HepG2 (cell line): ENCODE results near the gene CCDC106. TPM values are rescaled to one million over a fixed set of nuclear protein-coding genes. Genes with fewer than 3 reads are reported as not detected.

ENCODE experiments used
- AFF4 ChIP-seq: sonication (generic); formaldehyde crosslinking; IDR thresholded peaks from 2 replicates; pipeline ENCODE4 v1.4.0; 2020; ENCODE audit warnings: missing genetic modification reagents
- ATM ChIP-seq: fragments of 450-650 bp; IDR thresholded peaks from 2 replicates; pipeline ENCODE4 v1.7.1; 2017; ENCODE audit warnings: mild to moderate bottlenecking, borderline replicate concordance
- CENPT ChIP-seq: sonication (generic); formaldehyde crosslinking; IDR thresholded peaks from 2 replicates; pipeline ENCODE4 v1.8.0; 2022; ENCODE audit warnings: low read depth, mild to moderate bottlenecking, moderate library complexity, missing genetic modification reagents
- DNMT3B ChIP-seq: conservative IDR thresholded peaks from 2 replicates; pipeline ENCODE4 v1.6.1; 2016; ENCODE audit warnings: missing biosample characterization, control low read depth
- HIVEP1 ChIP-seq: sonication (generic); formaldehyde crosslinking; IDR thresholded peaks from 2 replicates; pipeline ENCODE4 v1.4.0; 2020; ENCODE audit warnings: mild to moderate bottlenecking, missing genetic modification reagents
- HOXA3 ChIP-seq: sonication (generic); formaldehyde crosslinking; IDR thresholded peaks from 2 replicates; pipeline ENCODE4 v1.5.0; 2020; ENCODE audit warnings: missing genetic modification reagents
- ISL2 ChIP-seq: sonication (generic); formaldehyde crosslinking; IDR thresholded peaks from 2 replicates; pipeline ENCODE4 v1.5.0; 2020; ENCODE audit warnings: missing genetic modification reagents
- MED8 ChIP-seq: sonication (generic); formaldehyde crosslinking; IDR thresholded peaks from 2 replicates; pipeline ENCODE4 v1.8.1; 2023; ENCODE audit warnings: mild to moderate bottlenecking, missing genetic modification reagents; ENCODE audit not compliant: insufficient replicate concordance
- NFKBIZ ChIP-seq: IDR thresholded peaks from 2 replicates; pipeline ENCODE4 v1.6.1; 2018; ENCODE audit warnings: missing genetic modification reagents, missing compliant biosample characterization
- NR0B2 ChIP-seq: sonication (generic); formaldehyde crosslinking; IDR thresholded peaks from 2 replicates; pipeline ENCODE4 v1.4.0; 2020; ENCODE audit warnings: mild to moderate bottlenecking, missing genetic modification reagents
- PAWR ChIP-seq: sonication (generic); formaldehyde crosslinking; IDR thresholded peaks from 2 replicates; pipeline ENCODE4 v1.4.0; 2020; ENCODE audit warnings: missing genetic modification reagents, mild to moderate bottlenecking, borderline replicate concordance
- POGK ChIP-seq: sonication (generic); formaldehyde crosslinking; conservative IDR thresholded peaks from 2 replicates; pipeline ENCODE4 v1.8.0; 2022; ENCODE audit warnings: mild to moderate bottlenecking, moderate library complexity, missing genetic modification reagents
- POLR2AphosphoS5 ChIP-seq: IDR thresholded peaks from 2 replicates; pipeline ENCODE4 v1.6.1; 2012; ENCODE audit warnings: low read depth, low read length
- POLR2G ChIP-seq: fragments of 200-400 bp; formaldehyde crosslinking; IDR thresholded peaks from 2 replicates; pipeline ENCODE4 v1.6.1; 2018; ENCODE audit warnings: mild to moderate bottlenecking, low read depth, low read length, moderate library complexity
- XBP1 ChIP-seq: sonication (generic); formaldehyde crosslinking; IDR thresholded peaks from 2 replicates; pipeline ENCODE4 v1.5.0; 2020; ENCODE audit warnings: missing genetic modification reagents
- YY1 ChIP-seq: IDR thresholded peaks from 2 replicates; pipeline ENCODE4 v1.6.1; 2011; ENCODE audit warnings: low read length, low read depth, moderate library complexity, mild to moderate bottlenecking; ENCODE audit not compliant: insufficient read depth, insufficient replicate concordance
- ZFX ChIP-seq: sonication (generic); formaldehyde crosslinking; IDR thresholded peaks from 2 replicates; pipeline ENCODE4 v1.4.0; 2020; ENCODE audit warnings: mild to moderate bottlenecking, low read depth, missing genetic modification reagents, moderate library complexity
- ZNF18 ChIP-seq: sonication (generic); formaldehyde crosslinking; IDR thresholded peaks from 2 replicates; pipeline ENCODE4 v1.8.0; 2022; ENCODE audit warnings: mild to moderate bottlenecking, missing genetic modification reagents; ENCODE audit not compliant: insufficient replicate concordance
- ZNF253 ChIP-seq: sonication (generic); formaldehyde crosslinking; IDR thresholded peaks from 2 replicates; pipeline ENCODE4 v1.8.0; 2022; ENCODE audit warnings: mild to moderate bottlenecking, missing genetic modification reagents, borderline replicate concordance
- ZNF383 ChIP-seq: sonication (generic); formaldehyde crosslinking; IDR thresholded peaks from 2 replicates; pipeline ENCODE4 v1.4.0; 2020; ENCODE audit warnings: missing genetic modification reagents, mild to moderate bottlenecking, borderline replicate concordance
- ZNF567 ChIP-seq: sonication (generic); formaldehyde crosslinking; IDR thresholded peaks from 2 replicates; pipeline ENCODE4 v1.8.1; 2023; ENCODE audit warnings: mild to moderate bottlenecking, missing genetic modification reagents, borderline replicate concordance
- ZNF816 ChIP-seq: sonication (generic); formaldehyde crosslinking; IDR thresholded peaks from 2 replicates; pipeline ENCODE4 v1.8.0; 2022; ENCODE audit warnings: missing genetic modification reagents, mild to moderate bottlenecking, borderline replicate concordance
- polyA plus RNA-seq, 8 experiments: library from polyadenylated mRNA; depleted of rRNA in 3 of 8; stranded (reverse) in 7 of 8; unstranded in 1 of 8; fragments of >200 nt; fragmentation: Illumina TruSeq in 4 of 8; extraction: Trizol in 4 of 8; gene quantifications; 2 replicates each; pipeline versions ENCODE4 v1.2.1 to v1.2.3, GENCODE V29; 2011 to 2016; ENCODE audit warnings: low read depth in 4 of 8, missing spikeins in 1 of 8, mixed read lengths in 1 of 8; ENCODE audit not compliant: insufficient read depth in 1 of 8
- total RNA-seq, 5 experiments: library from RNA; depleted of rRNA; stranded (reverse); fragments of >200 nt; fragmentation: Illumina TruSeq; extraction: Trizol; gene quantifications; 2 replicates each; pipeline ENCODE4 v1.2.3, GENCODE V29; 2016; ENCODE audit warnings: low read depth in 1 of 5

Gene CCDC106
- total and polyA plus RNA-seq, 2 of the 13 experiments (the other 11 are each of a cell fraction or from before 2014, with no cell fraction given), result 4.7 to 8.8 TPM

- TF ChIP-seq AFF4 (CRISPR knock-in tag) (no peak), YY1 (no peak), ATM (no peak), NFKBIZ (CRISPR knock-in tag) (peak; percentile 35; the same call in 1 of the 2 replicates), DNMT3B (CRISPR knock-in tag) (no peak), POGK (CRISPR knock-in tag) (no peak), POLR2AphosphoS5 (no peak), ZNF567 (no peak), HIVEP1 (peak; percentile 42; the same call in 1 of the 2 replicates), XBP1 (CRISPR knock-in tag) (no peak), ISL2 (CRISPR knock-in tag) (peak; percentile 27; the same call in 1 of the 2 replicates), MED8 (no peak), ZNF383 (no peak), NR0B2 (no peak), ZNF816 (CRISPR knock-in tag) (no peak), ZNF18 (no peak), POLR2G (0 out of 2 replicates have a peak, but pooled peaks have one; percentile 58), ZNF253 (no peak), PAWR (no peak), ZFX (CRISPR knock-in tag) (peak; percentile 75), CENPT (CRISPR knock-in tag) (no peak), HOXA3 (CRISPR knock-in tag) (no peak)
These were observed 49.1 kb upstream of the CCDC106 start (continued) for GRCh38 chr19:55598719-55599467.
